Inflammatory macrophage treated with lipopolysaccharide for 4 hours (primary cell): ENCODE data around the gene MUC21.
A peak's percentile ranks its signal among the peaks of the same experiment; 100 is the strongest.
"Not testable (repeated sequence)": the region's sequence is repeated elsewhere in the genome, so short reads cannot be mapped to it uniquely, and the experiment has no call there.

Experiments used
- DNase-seq: peaks from one replicate; pipeline ENCODE4 v3.0.0-alpha.2; 2020

The MUC21 gene

GRCh38 chr6:31010393-31011060 is 27.0 kb downstream of the MUC21 start, which contains the start of gene MUC22:
Gene MUC22 (plus strand): TSS chr6:31010474. CDS start chr6:31010707, 233 bp downstream.
- peak; percentile 55 for DNase-seq

GRCh38 chr6:31011153-31011552 is 27.6 kb downstream of the MUC21 start:
- DNase-seq, result no peak

GRCh38 chr6:31016659-31017299 is 33.3 kb downstream of the MUC21 start:
- DNase-seq, result no peak

- not testable (repeated sequence) for DNase-seq
These were observed 33.9 kb downstream of the MUC21 start for GRCh38 chr6:31017436-31017835.

GRCh38 chr6:31020057-31020456 is 36.5 kb downstream of the MUC21 start:
- no peak for DNase-seq

- DNase-seq, result not testable (repeated sequence)
These were observed 37.2 kb downstream of the MUC21 start for GRCh38 chr6:31020631-31021255.

- not testable (repeated sequence) for DNase-seq
These were observed 38.4 kb downstream of the MUC21 start for GRCh38 chr6:31021705-31022531.

GRCh38 chr6:31025595-31025994 is 42.1 kb downstream of the MUC21 start:
- no peak for DNase-seq

GRCh38 chr6:31031095-31031494 is 47.6 kb downstream of the MUC21 start:
- no peak for DNase-seq

GRCh38 chr6:31033075-31033474 is 49.6 kb downstream of the MUC21 start:
- no peak for DNase-seq

- no peak for DNase-seq
These were observed 52.5 kb downstream of the MUC21 start for GRCh38 chr6:31035862-31036497.

GRCh38 chr6:31037169-31037568 is 53.7 kb downstream of the MUC21 start:
- DNase-seq, result no peak

GRCh38 chr6:31037682-31038081 is 54.2 kb downstream of the MUC21 start:
- DNase-seq, result no peak

GRCh38 chr6:31038559-31038958 is 55.0 kb downstream of the MUC21 start:
- DNase-seq, result no peak
